Measurements from ENCODE around the gene EHD1.

Gene EHD1

GRCh38 chr11:64861227-64861975 is 17.0 kb downstream of the EHD1 start:
- H3K4me1 ChIP-seq (ENCODE audit: control insufficient read depth, insufficient read depth, low read length) = peaks cover 48% of the 10 kb centered on the region
- H3K27me3 ChIP-seq (replicated peaks; ENCODE audit: control insufficient read depth, insufficient read depth, low read length) = no peaks in the 10 kb centered on the region
- peaks cover 22% of the 10 kb centered on the region for H3K36me3 ChIP-seq (ENCODE audit: control insufficient read depth, insufficient read depth, low read length, severe bottlenecking)
- DNase-seq (ENCODE audit: low read depth) = no peak
- H3K9me3 ChIP-seq (ENCODE audit: control insufficient read depth, low read length) = no peaks in the 10 kb centered on the region
- H3K4me3 ChIP-seq (ENCODE audit: low read length) = no peak overlapping the region
- H3K9ac ChIP-seq (ENCODE audit: low read length) = no peak overlapping the region

- Histone ChIP-seq H3K9me3 (ENCODE audit: control insufficient read depth, low read length) (no peaks in the 10 kb centered on the region), H3K9ac (ENCODE audit: low read length) (no peak overlapping the region), H3K27me3 (replicated peaks; ENCODE audit: control insufficient read depth, insufficient read depth, low read length) (no peaks in the 10 kb centered on the region), H3K4me1 (ENCODE audit: control insufficient read depth, insufficient read depth, low read length) (peaks cover 49% of the 10 kb centered on the region), H3K36me3 (ENCODE audit: control insufficient read depth, insufficient read depth, low read length, severe bottlenecking) (peaks cover 22% of the 10 kb centered on the region), H3K4me3 (ENCODE audit: low read length) (no peak overlapping the region)
- DNase-seq (ENCODE audit: low read depth) = no peak
Observed at GRCh38 chr11:64859542-64860414, 18.6 kb downstream of the EHD1 start.

GRCh38 chr11:64858467-64859263 is 19.8 kb downstream of the EHD1 start:
- Histone ChIP-seq H3K36me3 (ENCODE audit: control insufficient read depth, insufficient read depth, low read length, severe bottlenecking) (peaks cover 32% of the 10 kb centered on the region), H3K27me3 (replicated peaks; ENCODE audit: control insufficient read depth, insufficient read depth, low read length) (no peaks in the 10 kb centered on the region), H3K9ac (ENCODE audit: low read length) (no peak overlapping the region), H3K4me3 (ENCODE audit: low read length) (no peak overlapping the region), H3K9me3 (ENCODE audit: control insufficient read depth, low read length) (no peaks in the 10 kb centered on the region), H3K4me1 (ENCODE audit: control insufficient read depth, insufficient read depth, low read length) (peaks cover 45% of the 10 kb centered on the region)
- DNase-seq (ENCODE audit: low read depth) = no peak

- H3K27me3 ChIP-seq (replicated peaks; ENCODE audit: control insufficient read depth, insufficient read depth, low read length) = no peaks in the 10 kb centered on the region
- no peak overlapping the region for H3K9ac ChIP-seq (ENCODE audit: low read length)
- H3K4me3 ChIP-seq (ENCODE audit: low read length) = no peak overlapping the region
- no peak for DNase-seq (ENCODE audit: low read depth)
- no peaks in the 10 kb centered on the region for H3K9me3 ChIP-seq (ENCODE audit: control insufficient read depth, low read length)
- peaks cover 33% of the 10 kb centered on the region for H3K4me1 ChIP-seq (ENCODE audit: control insufficient read depth, insufficient read depth, low read length)
- H3K36me3 ChIP-seq (ENCODE audit: control insufficient read depth, insufficient read depth, low read length, severe bottlenecking) = peaks cover 37% of the 10 kb centered on the region
Observed at GRCh38 chr11:64857485-64857884, 20.9 kb downstream of the EHD1 start.

- H3K27me3 ChIP-seq (replicated peaks; ENCODE audit: control insufficient read depth, insufficient read depth, low read length) = no peaks in the 10 kb centered on the region
- peak; percentile 81 for DNase-seq (ENCODE audit: low read depth)
- H3K4me1 ChIP-seq (ENCODE audit: control insufficient read depth, insufficient read depth, low read length) = peaks cover 29% of the 10 kb centered on the region
- peaks cover 37% of the 10 kb centered on the region for H3K36me3 ChIP-seq (ENCODE audit: control insufficient read depth, insufficient read depth, low read length, severe bottlenecking)
- no peak overlapping the region for H3K4me3 ChIP-seq (ENCODE audit: low read length)
- no peaks in the 10 kb centered on the region for H3K9me3 ChIP-seq (ENCODE audit: control insufficient read depth, low read length)
- peak overlapping the region; percentile 35 for H3K9ac ChIP-seq (ENCODE audit: low read length)
Observed at GRCh38 chr11:64856382-64857227, 21.8 kb downstream of the EHD1 start.

- H3K9ac ChIP-seq (ENCODE audit: low read length) = peak overlapping the region; percentile 33
- H3K9me3 ChIP-seq (ENCODE audit: control insufficient read depth, low read length) = no peaks in the 10 kb centered on the region
- peaks cover 37% of the 10 kb centered on the region for H3K36me3 ChIP-seq (ENCODE audit: control insufficient read depth, insufficient read depth, low read length, severe bottlenecking)
- H3K27me3 ChIP-seq (replicated peaks; ENCODE audit: control insufficient read depth, insufficient read depth, low read length) = no peaks in the 10 kb centered on the region
- H3K4me3 ChIP-seq (ENCODE audit: low read length) = peak overlapping the region; percentile 57
- peaks cover 29% of the 10 kb centered on the region for H3K4me1 ChIP-seq (ENCODE audit: control insufficient read depth, insufficient read depth, low read length)
- no peak for DNase-seq (ENCODE audit: low read depth)
Observed at GRCh38 chr11:64855596-64856304, 22.7 kb downstream of the EHD1 start.

- Histone ChIP-seq H3K4me1 (ENCODE audit: control insufficient read depth, insufficient read depth, low read length) (peaks cover 31% of the 10 kb centered on the region), H3K9me3 (ENCODE audit: control insufficient read depth, low read length) (no peaks in the 10 kb centered on the region), H3K27me3 (replicated peaks; ENCODE audit: control insufficient read depth, insufficient read depth, low read length) (no peaks in the 10 kb centered on the region), H3K36me3 (ENCODE audit: control insufficient read depth, insufficient read depth, low read length, severe bottlenecking) (peaks cover 34% of the 10 kb centered on the region), H3K4me3 (ENCODE audit: low read length) (peak overlapping the region; percentile 57), H3K9ac (ENCODE audit: low read length) (peak overlapping the region; percentile 54)
- peak; percentile 90 for DNase-seq (ENCODE audit: low read depth)
Observed at GRCh38 chr11:64854534-64855502, 23.6 kb downstream of the EHD1 start.

GRCh38 chr11:64854157-64854533 is 24.3 kb downstream of the EHD1 start:
- Histone ChIP-seq H3K27me3 (replicated peaks; ENCODE audit: control insufficient read depth, insufficient read depth, low read length) (no peaks in the 10 kb centered on the region), H3K4me1 (ENCODE audit: control insufficient read depth, insufficient read depth, low read length) (peaks cover 36% of the 10 kb centered on the region), H3K9me3 (ENCODE audit: control insufficient read depth, low read length) (no peaks in the 10 kb centered on the region), H3K36me3 (ENCODE audit: control insufficient read depth, insufficient read depth, low read length, severe bottlenecking) (peaks cover 28% of the 10 kb centered on the region), H3K9ac (ENCODE audit: low read length) (peak overlapping the region; percentile 54), H3K4me3 (ENCODE audit: low read length) (peak overlapping the region; percentile 57)
- no peak for DNase-seq (ENCODE audit: low read depth)

GRCh38 chr11:64853709-64854108 is 24.7 kb downstream of the EHD1 start:
- Histone ChIP-seq H3K4me3 (ENCODE audit: low read length) (no peak overlapping the region), H3K9ac (ENCODE audit: low read length) (no peak overlapping the region), H3K27me3 (replicated peaks; ENCODE audit: control insufficient read depth, insufficient read depth, low read length) (no peaks in the 10 kb centered on the region), H3K4me1 (ENCODE audit: control insufficient read depth, insufficient read depth, low read length) (peaks cover 40% of the 10 kb centered on the region), H3K36me3 (ENCODE audit: control insufficient read depth, insufficient read depth, low read length, severe bottlenecking) (peaks cover 23% of the 10 kb centered on the region), H3K9me3 (ENCODE audit: control insufficient read depth, low read length) (no peaks in the 10 kb centered on the region)
- no peak for DNase-seq (ENCODE audit: low read depth)
